K562 (cell line): ENCODE data around the gene CFAP126. TPM values are rescaled to one million over a fixed set of nuclear protein-coding genes. Genes with fewer than 3 reads are reported as not detected.

Source experiments
- ATAC-seq: fragments of 200-7000 bp; cut with Tn5 transposase; 3 replicates; pipeline ENCODE4 v1.9.1; 2020; ENCODE audit warnings: moderate library complexity
- BruUV-seq: library from RNA; stranded (reverse); fragments of 400-500 nt; replicated peaks from 2 replicates; lab custom pipeline; 2021; lab: Mats Ljungman, UMichigan
- CTCF ChIA-PET: fragments of 300-600 bp; formaldehyde crosslinking; extraction: SDS; loops from one replicate; lab custom pipeline; 2021; ENCODE audit warnings: low intra/inter-chr PET ratio; lab: Yijun Ruan, JAX
- POLR2A ChIA-PET: fragments of 300-600, 350-650 bp; sonication (Branson Sonifier 250); formaldehyde crosslinking; extraction: SDS; loops from one replicate; lab custom pipeline; 2021; ENCODE audit warnings: antibody characterized with exemption, inconsistent platforms; lab: Yijun Ruan, JAX
- DNase-seq, 4 experiments: peaks; one replicate each; pipeline versions ENCODE4 v3.0.0 to v3.0.0-alpha.2; 2011 to 2018; ENCODE audit warnings: low spot score in 3 of 4, mixed read lengths in 3 of 4; ENCODE audit errors: extremely low read depth in 1 of 4
- FAIRE-seq: peaks from 2 replicates; lab custom pipeline; 2011; peaks lifted over from hg19 to GRCh38; lab: Jason Lieb, UNC
- H2AFZ ChIP-seq: 2 replicates; pipeline ENCODE4 v1.6.0; 2011; ENCODE audit warnings: low read depth, low read length, control low read depth, inconsistent platforms
- H3K27ac ChIP-seq: fragments of 200-600 bp; 3 replicates; pipeline ENCODE4 v1.8.0; 2011; ENCODE audit warnings: low read depth, mild to moderate bottlenecking, control low read depth, inconsistent platforms, low read length, moderate library complexity, mixed read lengths; ENCODE audit errors: extremely low read depth
- H3K27me3 ChIP-seq, 2 experiments: fragments of 300-600 bp in 1 of 2; 2 replicates in 1 of 2; 3 replicates in 1 of 2; pipeline versions ENCODE4 v1.6.0 to v1.8.0; 2011; ENCODE audit warnings: inconsistent platforms in 2 of 2, low read length in 2 of 2, mild to moderate bottlenecking in 1 of 2, mixed read lengths in 1 of 2, moderate library complexity in 1 of 2; ENCODE audit not compliant: control insufficient read depth in 2 of 2, insufficient read depth in 2 of 2
- H3K36me3 ChIP-seq: fragments of 300-600 bp; 3 replicates; pipeline ENCODE4 v1.8.0; 2011; ENCODE audit warnings: mild to moderate bottlenecking, low read length, inconsistent platforms; ENCODE audit not compliant: control insufficient read depth, insufficient read depth
- H3K4me1 ChIP-seq, 2 experiments: fragments of 200-600 bp in 1 of 2; replicated peaks in 1 of 2; 2 replicates in 1 of 2; 3 replicates in 1 of 2; pipeline versions ENCODE4 v1.5.1 to v1.8.0; 2011; ENCODE audit warnings: inconsistent platforms in 2 of 2, low read length in 2 of 2, mild to moderate bottlenecking in 1 of 2, mixed read lengths in 1 of 2, moderate library complexity in 1 of 2; ENCODE audit not compliant: control insufficient read depth in 2 of 2, insufficient read depth in 2 of 2
- H3K4me2 ChIP-seq: 2 replicates; pipeline ENCODE4 v1.6.1; 2011; ENCODE audit warnings: low read length, control low read depth, inconsistent platforms, mixed read lengths; ENCODE audit not compliant: insufficient read depth
- H3K4me3 ChIP-seq: fragments of 200-600 bp; sonication (generic), shearing (Covaris generic); 2 replicates; pipeline ENCODE4 v1.5.1; 2016; ENCODE audit warnings: control low read depth, inconsistent platforms
- H3K79me2 ChIP-seq: fragments of 200-600 bp; 3 replicates; pipeline ENCODE4 v1.8.0; 2011; ENCODE audit warnings: low read length, inconsistent platforms; ENCODE audit not compliant: control insufficient read depth, insufficient read depth
- H3K9ac ChIP-seq, 2 experiments: 2 replicates each; pipeline versions ENCODE4 v1.6.0 to v1.6.1; 2011; ENCODE audit warnings: low read depth in 2 of 2, low read length in 2 of 2, control low read depth in 1 of 2, inconsistent platforms in 1 of 2, mild to moderate bottlenecking in 1 of 2, mixed read lengths in 1 of 2; ENCODE audit not compliant: insufficient read depth in 1 of 2
- H3K9me1 ChIP-seq: one replicate; pipeline ENCODE4 v1.6.0; 2011; ENCODE audit warnings: inconsistent platforms, mild to moderate bottlenecking, low read length, moderate library complexity; ENCODE audit not compliant: control insufficient read depth, insufficient read depth
- H3K9me3 ChIP-seq: replicated peaks from 2 replicates; pipeline ENCODE4 v1.5.1; 2011; ENCODE audit warnings: low read depth, low read length, inconsistent platforms; ENCODE audit not compliant: control insufficient read depth, insufficient read depth
- H4K20me1 ChIP-seq: replicated peaks from 2 replicates; pipeline ENCODE4 v1.6.1; 2011; ENCODE audit warnings: low read length, inconsistent platforms, mixed read lengths; ENCODE audit not compliant: control insufficient read depth, insufficient read depth
- ARHGAP35 ChIP-seq: fragments of 450-650 bp; IDR thresholded peaks from 2 replicates; pipeline ENCODE4 v1.6.1; 2018; ENCODE audit not compliant: partially characterized antibody
- BDP1 ChIP-seq: IDR thresholded peaks from 3 replicates; pipeline ENCODE4 v1.6.1; 2011; ENCODE audit not compliant: insufficient read length, insufficient read depth
- BHLHE40 ChIP-seq: IDR thresholded peaks from 2 replicates; pipeline ENCODE4 v1.6.1; 2011; ENCODE audit warnings: low read length, improper control_type of control experiment
- EP300 ChIP-seq: IDR thresholded peaks from 2 replicates; pipeline ENCODE4 v1.6.1; 2012; ENCODE audit warnings: low read length, improper control_type of control experiment
- HCFC1 ChIP-seq: IDR thresholded peaks from 2 replicates; pipeline ENCODE4 v1.6.1; 2012; ENCODE audit warnings: low read depth, low read length, improper control_type of control experiment
- MAFF ChIP-seq: IDR thresholded peaks from 2 replicates; pipeline ENCODE4 v1.6.1; 2012; ENCODE audit warnings: low read length, improper control_type of control experiment
- PML ChIP-seq: IDR thresholded peaks from 2 replicates; pipeline ENCODE4 v1.6.1; 2012; ENCODE audit warnings: low read length, inconsistent platforms
- POU5F1 ChIP-seq: fragments of 150-350 bp; IDR thresholded peaks from 2 replicates; pipeline ENCODE4 v1.6.1; 2014; ENCODE audit warnings: borderline replicate concordance, low read length, low read depth, mild to moderate bottlenecking; ENCODE audit not compliant: partially characterized antibody
- RBM17 ChIP-seq: fragments of 200-400 bp; formaldehyde crosslinking; IDR thresholded peaks from 2 replicates; pipeline ENCODE4 v1.6.1; 2017; ENCODE audit warnings: low read depth, mild to moderate bottlenecking, low read length, borderline replicate concordance
- SAFB ChIP-seq: fragments of 200-400 bp; formaldehyde crosslinking; IDR thresholded peaks from 2 replicates; pipeline ENCODE4 v1.6.1; 2017; ENCODE audit warnings: low read depth, low read length, borderline replicate concordance
- SMAD4 ChIP-seq: fragments of 250-450 bp; sonication (Bioruptor Pico); conservative IDR thresholded peaks from 2 replicates; pipeline ENCODE4 v1.8.0; 2021; ENCODE audit warnings: inconsistent platforms, mild to moderate bottlenecking, moderate library complexity
- SUPT5H ChIP-seq: fragments of 450-650 bp; IDR thresholded peaks from 2 replicates; pipeline ENCODE4 v1.6.1; 2016
- YBX1 ChIP-seq: fragments of 450-650 bp; IDR thresholded peaks from 2 replicates; pipeline ENCODE4 v1.7.1; 2016; ENCODE audit warnings: mild to moderate bottlenecking
- ZNF445 ChIP-seq: fragments of 250-450 bp; sonication (Bioruptor Pico); IDR thresholded peaks from 2 replicates; pipeline ENCODE4 v1.4.0; 2020; ENCODE audit warnings: low read depth, mild to moderate bottlenecking, moderate library complexity
- ZNF589 ChIP-seq: fragments of 200-800 bp; sonication (Bioruptor generic); IDR thresholded peaks from 2 replicates; pipeline ENCODE4 v1.6.1; 2016; ENCODE audit warnings: low read depth, missing genetic modification characterization, missing compliant biosample characterization
- ZNF644 ChIP-seq: fragments of 200-800 bp; sonication (Bioruptor generic); IDR thresholded peaks from 2 replicates; pipeline ENCODE4 v1.6.1; 2016; ENCODE audit warnings: low read depth, missing genetic modification characterization, missing compliant biosample characterization
- WGBS: fragments of 100-300 bp; shearing (Covaris generic); methylation state at CpG from one replicate; pipeline ENCODE4 v1.1.6; 2016; ENCODE audit warnings: low coverage, mixed read lengths; ENCODE audit not compliant: insufficient coverage; ENCODE audit errors: missing lambda C conversion rate; 5-methylcytosine and 5-hydroxymethylcytosine counted together
- in situ Hi-C: fragments of 300-500 bp; cut with MboI; formaldehyde crosslinking; loops from 4 replicates; pipeline ENCODE4 v1.15.0; 2018; ENCODE audit warnings: inconsistent platforms, mixed read lengths
- intact Hi-C: fragments of 100-400 bp; cut with micrococcal nuclease; formaldehyde crosslinking; loops from 2 replicates; pipeline ENCODE4 v1.14.2; 2022
- polyA plus RNA-seq, 8 experiments: library from polyadenylated mRNA; depleted of rRNA in 4 of 8; stranded (reverse) in 5 of 8; unstranded in 3 of 8; fragments of >200 nt; fragmentation: Nextera tagmentation in 2 of 8; fragmentation: Illumina TruSeq in 1 of 8; extraction: Ambion mirVana in 2 of 8; extraction: Trizol in 1 of 8; gene quantifications; 2 replicates each; pipeline versions ENCODE4 v1.2.1 to v1.2.3, GENCODE V29; 2011 to 2014; ENCODE audit warnings: inconsistent platforms in 1 of 8, missing spikeins in 1 of 8
- total RNA-seq, 7 experiments: library from RNA; depleted of rRNA in 6 of 7; stranded (reverse); fragments of >200 nt in 6 of 7; fragmentation: Illumina TruSeq in 2 of 7; extraction: Trizol in 2 of 7; gene quantifications; 2 replicates each; pipeline versions ENCODE4 v1.2.1 to v1.2.3, GENCODE V29; 2011 to 2021; ENCODE audit warnings: low replicate concordance in 1 of 7
- TF ChIP-seq, protein P1 (sequence below): fragments of 250-450 bp; sonication (Bioruptor Pico); IDR thresholded peaks from 2 replicates; pipeline ENCODE4 v1.5.0; 2021
- TF ChIP-seq, protein P2 (sequence below): fragments of 150-350 bp; conservative IDR thresholded peaks from 2 replicates; pipeline ENCODE4 v1.6.1; 2014; ENCODE audit warnings: low read length

Gene CFAP126
- total and polyA plus RNA-seq, 9 of the 15 experiments (the other 6 are each of a cell fraction or from before 2014, with no cell fraction given): not detected

DNA sequence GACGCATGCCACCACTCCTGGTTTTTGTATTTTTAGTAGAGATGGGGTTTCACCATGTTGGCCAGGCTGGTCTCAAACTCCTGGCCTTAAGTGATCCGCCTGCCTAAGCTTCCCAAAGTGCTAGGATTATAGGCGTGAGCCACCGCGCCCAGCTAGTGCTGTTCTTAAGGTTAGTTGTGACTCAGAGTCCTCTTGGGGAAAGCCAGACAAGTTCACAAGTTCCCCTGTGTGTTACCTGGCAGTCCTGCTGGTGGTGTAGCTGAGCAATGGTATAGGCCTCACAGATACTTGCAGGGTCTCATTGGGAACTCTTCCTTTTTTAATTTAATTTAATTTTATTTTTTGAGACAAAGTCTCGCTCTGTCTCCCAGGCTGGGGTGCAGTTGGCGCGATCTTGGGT is 10.6 kb downstream of the CFAP126 start:
- intact Hi-C loops: no loop called here
- H3K4me2 ChIP-seq: no peak overlapping the region
- ATAC-seq (no peak), DNase-seq (no peak), FAIRE-seq (no peak)
- peaks cover 10% of the 10 kb centered on the region; the same call in 1 of the 3 replicates for H3K79me2 ChIP-seq
- H3K27ac ChIP-seq: no peak overlapping the region
- H2AFZ ChIP-seq: no peak overlapping the region
- no peak overlapping the region for H3K4me3 ChIP-seq
- H3K27me3 ChIP-seq: no peaks in the 10 kb centered on the region
- ChIA-PET POLR2A (no interaction called here), CTCF (no interaction called here)
- H3K9me3 ChIP-seq: no peaks in the 10 kb centered on the region
- H3K36me3 ChIP-seq: peaks cover 44% of the 10 kb centered on the region; the same call in 1 of the 3 replicates
- in situ Hi-C loops: no loop called here
- WGBS: 98% methylated on average over 8 of the region's 8 CpGs
- no peaks in the 10 kb centered on the region; the same call in 1 of the 2 replicates for H4K20me1 ChIP-seq
- no TSS peak for BruUV-seq
- TF ChIP-seq EP300: no peak
- no peak for TF ChIP-seq MAFF
- TF ChIP-seq BHLHE40: no peak
- TF ChIP-seq, protein P1, sequence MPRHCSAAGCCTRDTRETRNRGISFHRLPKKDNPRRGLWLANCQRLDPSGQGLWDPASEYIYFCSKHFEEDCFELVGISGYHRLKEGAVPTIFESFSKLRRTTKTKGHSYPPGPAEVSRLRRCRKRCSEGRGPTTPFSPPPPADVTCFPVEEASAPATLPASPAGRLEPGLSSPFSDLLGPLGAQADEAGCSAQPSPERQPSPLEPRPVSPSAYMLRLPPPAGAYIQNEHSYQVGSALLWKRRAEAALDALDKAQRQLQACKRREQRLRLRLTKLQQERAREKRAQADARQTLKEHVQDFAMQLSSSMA (CRISPR knock-in tag): no peak
- TF ChIP-seq RBM17: no peak
- TF ChIP-seq ZNF445 (CRISPR knock-in tag): no peak
- TF ChIP-seq BDP1: no peak
- no peak for TF ChIP-seq PML
- no peak for TF ChIP-seq ZNF644
- TF ChIP-seq, protein P2, sequence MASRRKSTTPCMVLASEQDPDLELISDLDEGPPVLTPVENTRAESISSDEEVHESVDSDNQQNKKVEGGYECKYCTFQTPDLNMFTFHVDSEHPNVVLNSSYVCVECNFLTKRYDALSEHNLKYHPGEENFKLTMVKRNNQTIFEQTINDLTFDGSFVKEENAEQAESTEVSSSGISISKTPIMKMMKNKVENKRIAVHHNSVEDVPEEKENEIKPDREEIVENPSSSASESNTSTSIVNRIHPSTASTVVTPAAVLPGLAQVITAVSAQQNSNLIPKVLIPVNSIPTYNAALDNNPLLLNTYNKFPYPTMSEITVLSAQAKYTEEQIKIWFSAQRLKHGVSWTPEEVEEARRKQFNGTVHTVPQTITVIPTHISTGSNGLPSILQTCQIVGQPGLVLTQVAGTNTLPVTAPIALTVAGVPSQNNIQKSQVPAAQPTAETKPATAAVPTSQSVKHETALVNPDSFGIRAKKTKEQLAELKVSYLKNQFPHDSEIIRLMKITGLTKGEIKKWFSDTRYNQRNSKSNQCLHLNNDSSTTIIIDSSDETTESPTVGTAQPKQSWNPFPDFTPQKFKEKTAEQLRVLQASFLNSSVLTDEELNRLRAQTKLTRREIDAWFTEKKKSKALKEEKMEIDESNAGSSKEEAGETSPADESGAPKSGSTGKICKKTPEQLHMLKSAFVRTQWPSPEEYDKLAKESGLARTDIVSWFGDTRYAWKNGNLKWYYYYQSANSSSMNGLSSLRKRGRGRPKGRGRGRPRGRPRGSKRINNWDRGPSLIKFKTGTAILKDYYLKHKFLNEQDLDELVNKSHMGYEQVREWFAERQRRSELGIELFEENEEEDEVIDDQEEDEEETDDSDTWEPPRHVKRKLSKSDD: no peak
- no peak for TF ChIP-seq YBX1
- no peak for TF ChIP-seq HCFC1
- no peak for TF ChIP-seq SUPT5H
- no peak for TF ChIP-seq ARHGAP35
- no peak for TF ChIP-seq SMAD4 (CRISPR knock-in tag)
- no peak for TF ChIP-seq ZNF589 (CRISPR knock-in tag)
- no peak for TF ChIP-seq POU5F1
- TF ChIP-seq SAFB: no peak
- no peak overlapping the region for H3K9ac ChIP-seq
- H3K9me1 ChIP-seq: no peaks in the 10 kb centered on the region
- H3K4me1 ChIP-seq: no peaks in the 10 kb centered on the region
